HG02642 (cell line): ENCODE data around the gene LDLRAD3.
"Not testable (repeated sequence)": the region's sequence is repeated elsewhere in the genome, so short reads cannot be mapped to it uniquely, and the experiment has no call there.

Experiments used
- ATAC-seq: cut with Tn5 transposase; IDR thresholded peaks from one replicate; pipeline ENCODE4 v1.9.1; 2021; ENCODE audit warnings: mild to moderate bottlenecking; ENCODE audit not compliant: unreplicated experiment, poor library complexity

The LDLRAD3 gene

GRCh38 chr11:36037031-36037430 is 93.2 kb downstream of the LDLRAD3 start:
- ATAC-seq, result no peak

- ATAC-seq, result no peak
Observed at GRCh38 chr11:36038541-36038940, 94.7 kb downstream of the LDLRAD3 start.

GRCh38 chr11:36039471-36039870 is 95.6 kb downstream of the LDLRAD3 start:
- no peak for ATAC-seq

GRCh38 chr11:36041988-36042611 is 98.2 kb downstream of the LDLRAD3 start:
- ATAC-seq, result no peak

- no peak for ATAC-seq
Observed at GRCh38 chr11:36044636-36045035, 100.8 kb downstream of the LDLRAD3 start.

- ATAC-seq, result not testable (repeated sequence)
Observed at GRCh38 chr11:36045945-36046344, 102.1 kb downstream of the LDLRAD3 start.

GRCh38 chr11:36046932-36047331 is 103.1 kb downstream of the LDLRAD3 start:
- ATAC-seq, result no peak

- ATAC-seq, result no peak
Observed at GRCh38 chr11:36047344-36047743, 103.5 kb downstream of the LDLRAD3 start.

GRCh38 chr11:36048496-36049247 is 104.8 kb downstream of the LDLRAD3 start:
- no peak for ATAC-seq

- ATAC-seq, result no peak
Observed at GRCh38 chr11:36051235-36052144, 107.6 kb downstream of the LDLRAD3 start.

- ATAC-seq, result no peak
Observed at GRCh38 chr11:36053281-36053680, 109.4 kb downstream of the LDLRAD3 start.

GRCh38 chr11:36053862-36054261 is 110.0 kb downstream of the LDLRAD3 start:
- no peak for ATAC-seq

- no peak for ATAC-seq
Observed at GRCh38 chr11:36054628-36055027, 110.8 kb downstream of the LDLRAD3 start.

GRCh38 chr11:36056160-36056751 is 112.4 kb downstream of the LDLRAD3 start:
- ATAC-seq, result no peak

GRCh38 chr11:36057379-36058042 is 113.6 kb downstream of the LDLRAD3 start:
- no peak for ATAC-seq

- ATAC-seq, result no peak
Observed at GRCh38 chr11:36059660-36060059, 115.8 kb downstream of the LDLRAD3 start.

GRCh38 chr11:36060926-36061325 is 117.1 kb downstream of the LDLRAD3 start:
- ATAC-seq, result no peak

- ATAC-seq, result no peak
Observed at GRCh38 chr11:36061471-36061870, 117.6 kb downstream of the LDLRAD3 start.

GRCh38 chr11:36062796-36063365 is 119.0 kb downstream of the LDLRAD3 start:
- no peak for ATAC-seq

- ATAC-seq, result no peak
Observed at GRCh38 chr11:36065436-36065835, 121.6 kb downstream of the LDLRAD3 start.
